H54 (cell line): ENCODE data around the gene GANC.

ENCODE experiments used
- DNase-seq: peaks from one replicate; pipeline ENCODE4 v3.0.0; 2011; ENCODE audit warnings: low spot score, mixed read lengths; ENCODE audit not compliant: insufficient read length
- FAIRE-seq: peaks from 3 replicates; lab custom pipeline; 2011; peaks lifted over from hg19 to GRCh38; lab: Jason Lieb, UNC
- POLR2A ChIP-seq: IDR thresholded peaks from 2 replicates; pipeline ENCODE4 v1.6.1; 2011; ENCODE audit warnings: low read depth, mild to moderate bottlenecking, low read length

Gene GANC

DNA sequence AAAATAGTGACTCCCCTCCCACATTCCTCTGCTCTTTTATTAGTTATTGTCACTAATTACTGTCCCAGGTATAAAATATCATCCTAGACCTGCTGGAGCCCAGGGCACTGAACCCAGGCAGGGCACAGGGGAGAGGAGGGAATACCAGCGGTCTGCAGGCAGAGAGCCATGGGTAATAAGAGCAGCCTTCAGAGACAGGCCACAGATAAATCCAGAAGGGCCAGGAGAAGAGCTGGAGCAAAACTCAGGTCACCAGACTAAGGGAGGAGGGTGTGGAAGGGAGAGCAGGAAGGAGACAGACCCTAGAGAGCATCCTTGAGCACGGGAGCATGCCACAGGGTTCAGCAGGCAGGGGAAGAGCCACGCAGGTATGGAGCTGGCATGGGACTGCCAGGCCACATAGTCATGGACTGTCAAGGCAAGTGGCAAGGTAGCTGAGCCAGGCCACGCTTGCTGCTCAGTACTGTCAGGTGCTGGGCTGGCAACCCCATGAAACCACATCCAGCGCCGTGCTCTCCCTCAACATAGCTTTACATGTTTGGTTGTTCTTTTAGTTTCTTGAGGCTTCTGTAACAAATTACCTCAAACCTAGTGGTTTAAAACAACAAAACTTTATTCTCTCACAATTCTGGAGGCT, 70.7 kb downstream of the GANC start:
- no peak for FAIRE-seq
- no peak for DNase-seq
- TF ChIP-seq POLR2A, result no peak

DNA sequence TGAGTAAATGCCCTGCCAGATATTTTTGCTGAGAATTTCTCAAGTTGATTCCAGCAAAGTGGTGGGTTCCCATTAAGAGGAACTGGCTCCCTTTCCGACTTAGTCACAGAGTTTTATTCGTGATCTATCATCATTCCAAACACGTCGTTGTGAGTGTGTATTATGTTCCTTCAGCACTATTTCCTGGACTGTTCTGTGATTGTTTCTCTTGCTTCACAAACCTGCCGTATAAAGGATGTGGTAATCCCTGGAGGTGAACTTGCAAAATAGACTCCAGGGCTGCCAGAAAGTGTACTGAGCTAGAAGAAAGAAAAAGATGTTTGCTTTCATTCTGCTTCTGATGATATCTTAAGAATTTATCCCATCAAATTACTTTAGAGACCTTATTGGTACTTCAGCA, 71.8 kb downstream of the GANC start:
- no peak for TF ChIP-seq POLR2A
- DNase-seq (no peak), FAIRE-seq (no peak)

DNA sequence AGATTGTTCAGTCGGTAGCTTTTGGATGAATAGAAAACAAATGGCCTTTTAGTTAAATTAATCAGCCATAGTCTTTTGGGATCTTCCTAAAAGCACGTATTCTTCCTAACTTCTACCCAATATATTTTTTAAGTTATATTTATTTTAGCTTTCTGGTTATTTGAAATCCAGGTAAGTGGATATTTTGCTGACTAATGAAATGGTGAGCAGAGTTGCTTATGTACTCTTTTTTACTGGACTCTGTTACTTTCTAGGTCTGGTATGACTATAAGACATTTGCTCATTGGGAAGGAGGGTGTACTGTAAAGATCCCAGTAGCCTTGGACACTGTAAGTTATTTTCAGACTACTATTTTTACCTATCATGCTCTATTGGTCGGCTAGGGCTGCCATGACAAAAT, 72.5 kb downstream of the GANC start:
- FAIRE-seq (no peak), DNase-seq (no peak)
- TF ChIP-seq POLR2A, result no peak

DNA sequence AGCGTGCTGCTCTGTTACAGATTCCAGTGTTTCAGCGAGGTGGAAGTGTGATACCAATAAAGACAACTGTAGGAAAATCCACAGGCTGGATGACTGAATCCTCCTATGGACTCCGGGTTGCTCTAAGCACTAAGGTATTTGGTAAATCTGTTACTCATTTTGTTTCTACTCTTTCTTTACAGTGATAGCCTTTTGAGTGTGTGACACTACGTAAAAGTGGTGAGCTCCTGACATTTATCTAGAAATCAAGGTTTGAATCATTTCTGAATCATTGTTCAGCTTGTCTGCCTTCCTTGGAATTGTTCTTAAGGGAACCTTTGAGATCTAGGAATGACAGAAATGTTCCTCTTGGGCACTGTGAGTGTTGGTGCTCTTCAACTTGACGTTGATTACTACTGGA, 75.1 kb downstream of the GANC start:
- DNase-seq (peak; percentile 23), FAIRE-seq (peak; percentile 20)
- no peak for TF ChIP-seq POLR2A

DNA sequence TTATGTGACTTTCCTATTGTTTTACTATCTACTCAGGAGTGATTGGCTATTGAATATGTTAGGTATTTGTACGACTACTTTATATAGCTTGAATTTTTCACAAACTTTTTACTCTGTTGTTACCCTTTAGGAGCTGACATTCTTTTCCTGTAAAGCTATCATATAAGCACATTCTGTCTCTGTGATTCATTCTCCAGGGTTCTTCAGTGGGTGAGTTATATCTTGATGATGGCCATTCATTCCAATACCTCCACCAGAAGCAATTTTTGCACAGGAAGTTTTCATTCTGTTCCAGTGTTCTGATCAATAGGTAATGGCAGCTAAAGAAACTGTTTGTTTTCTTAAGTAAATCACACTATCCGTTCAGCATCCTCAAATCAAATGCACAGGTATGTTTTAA, 76.2 kb downstream of the GANC start:
- no peak for DNase-seq
- no peak for TF ChIP-seq POLR2A
- FAIRE-seq, result peak; percentile 57

DNA sequence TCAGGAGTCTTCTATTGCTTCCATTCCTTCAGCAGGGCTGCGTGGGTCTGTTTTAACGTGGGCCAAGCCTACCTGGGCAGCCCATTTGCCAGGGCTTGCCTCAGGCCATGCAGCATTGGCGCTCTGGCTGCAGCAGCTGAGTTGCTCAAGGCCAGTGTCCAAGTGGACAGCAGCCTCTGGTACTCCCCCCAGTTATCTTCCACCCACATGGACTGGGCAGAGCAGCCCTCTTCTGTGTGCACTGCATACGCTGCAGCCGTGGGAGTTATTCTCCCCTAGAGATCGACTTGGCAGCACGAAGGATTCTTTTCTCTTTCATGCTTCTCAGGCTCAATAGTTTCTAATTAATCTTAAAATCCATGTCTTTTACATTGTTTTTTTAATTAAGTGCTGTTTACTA, 79.4 kb downstream of the GANC start:
- TF ChIP-seq POLR2A, result no peak
- DNase-seq (no peak), FAIRE-seq (no peak)

DNA sequence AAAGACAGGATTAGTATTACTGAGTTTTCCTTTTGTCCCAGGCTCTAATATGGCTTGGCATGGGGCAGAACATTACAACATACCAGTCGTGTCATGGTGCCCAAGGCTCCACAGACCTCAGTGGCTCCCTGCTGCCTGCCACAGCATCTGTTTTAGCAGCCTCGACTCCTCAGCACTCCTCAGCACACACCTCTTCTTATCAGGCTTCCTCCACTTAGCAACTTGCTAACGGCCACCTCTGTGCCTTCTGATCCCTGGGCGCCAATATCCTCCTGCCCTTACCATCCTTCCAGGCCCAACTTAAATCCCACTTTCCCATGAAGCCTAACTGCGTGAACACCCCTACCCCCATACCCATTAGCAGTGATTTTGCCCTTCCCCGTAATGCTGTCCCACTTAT, 80.1 kb downstream of the GANC start:
- DNase-seq, result no peak
- FAIRE-seq, result no peak
- TF ChIP-seq POLR2A, result no peak

DNA sequence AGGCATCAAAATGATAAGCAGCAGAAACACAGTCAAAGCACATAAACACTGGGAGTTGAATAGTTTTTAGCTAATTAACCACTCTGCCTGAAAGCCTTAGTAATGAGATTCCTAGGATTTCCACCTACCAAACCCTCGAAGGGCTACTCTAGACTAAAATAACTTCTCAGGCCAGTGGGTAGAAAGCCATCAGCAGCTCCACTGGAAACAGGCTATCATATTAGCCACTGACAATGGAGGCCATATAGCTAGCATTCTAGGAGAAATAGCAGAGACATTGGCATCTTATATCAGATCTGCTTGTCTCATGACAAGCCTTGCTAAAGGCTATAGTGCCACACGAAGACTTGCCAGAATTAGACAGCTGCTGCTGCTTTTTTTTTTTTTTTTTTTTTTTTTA, 81.8 kb downstream of the GANC start:
- DNase-seq, result no peak
- no peak for TF ChIP-seq POLR2A
- FAIRE-seq, result no peak

DNA sequence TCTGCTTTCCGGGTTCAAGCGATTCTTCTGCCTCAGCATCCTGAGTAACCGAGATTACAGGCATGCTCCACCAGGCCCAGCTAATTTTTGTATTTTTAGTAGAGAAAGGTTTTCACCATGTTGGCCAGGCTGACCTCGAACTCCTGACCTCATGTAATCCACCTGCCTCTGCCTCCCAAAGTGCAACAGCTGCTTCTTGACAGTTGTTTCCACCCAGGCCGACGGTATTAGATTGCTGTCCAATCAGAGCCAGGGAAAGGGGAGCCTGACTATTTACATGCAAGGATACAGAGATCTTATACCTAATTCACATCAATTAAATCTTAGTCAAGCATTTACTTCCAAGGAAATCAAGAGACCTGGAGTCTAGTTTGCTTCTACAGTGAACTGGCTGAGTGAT, 82.3 kb downstream of the GANC start:
- FAIRE-seq (no peak), DNase-seq (no peak)
- no peak for TF ChIP-seq POLR2A

DNA sequence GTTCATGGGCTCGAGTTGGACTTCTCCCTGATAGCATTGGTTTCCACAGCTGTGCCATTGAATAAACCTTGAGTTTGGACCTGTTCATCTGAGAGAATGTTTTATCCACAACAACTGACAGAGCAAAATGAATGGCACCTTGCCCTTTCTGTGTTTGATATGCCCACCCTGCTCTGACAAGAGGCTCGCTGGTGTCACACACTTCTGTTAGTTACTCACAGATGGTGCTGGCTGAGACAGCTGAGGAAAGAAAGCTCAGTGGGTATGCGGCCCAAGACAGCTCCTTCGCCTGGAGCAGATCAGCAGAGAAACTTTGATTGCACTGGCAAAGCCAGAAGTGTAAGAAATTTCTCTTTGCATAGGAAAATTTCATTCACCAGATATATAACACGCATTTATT, 83.8 kb downstream of the GANC start:
- no peak for FAIRE-seq
- DNase-seq, result no peak
- no peak for TF ChIP-seq POLR2A

DNA sequence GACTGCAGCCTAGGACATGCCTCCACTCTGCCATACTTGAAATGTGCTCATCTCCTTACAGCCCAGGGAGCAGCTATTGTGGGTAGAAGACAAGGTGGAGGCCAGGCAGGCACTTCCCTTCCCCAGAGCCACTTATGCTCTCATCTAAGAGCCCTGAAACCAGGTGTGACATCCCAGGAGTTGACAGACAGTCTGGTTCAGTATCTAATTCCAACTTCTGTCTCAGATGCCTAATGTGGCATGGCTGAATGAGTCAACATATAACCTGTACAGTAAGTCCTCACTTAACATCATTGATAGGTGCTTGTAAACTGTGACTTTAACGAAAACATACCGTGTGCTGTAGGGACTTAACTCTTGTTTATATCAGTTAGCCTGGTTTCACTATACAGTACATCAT, 85.1 kb downstream of the GANC start:
- DNase-seq (no peak), FAIRE-seq (no peak)
- no peak for TF ChIP-seq POLR2A

DNA sequence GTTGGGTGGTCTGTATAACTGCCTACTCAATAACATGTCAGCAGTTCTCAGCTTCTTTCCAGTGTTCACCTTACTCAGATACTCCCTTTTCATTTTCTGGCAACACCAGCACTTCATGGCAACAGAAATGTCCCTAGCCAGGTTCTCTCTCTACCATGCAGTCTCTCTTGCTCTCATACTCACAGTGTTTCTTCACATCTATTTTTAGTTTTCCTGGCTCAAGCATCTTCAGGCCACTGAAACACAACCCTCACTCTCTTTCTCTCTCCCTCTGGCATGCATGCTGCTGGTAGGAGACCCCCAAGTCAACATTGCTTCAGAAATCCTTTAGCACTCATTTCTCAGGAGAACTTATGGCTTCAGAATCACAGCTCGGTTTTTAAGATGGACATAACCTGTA, 86.2 kb downstream of the GANC start, which contains the start of gene CAPN3:
TSS of gene CAPN3 (plus strand) at position 253 of the 400 bp plus-strand sequence. CDS start 305 bp downstream, outside the sequence.
- no peak for TF ChIP-seq POLR2A
- FAIRE-seq, result no peak
- no peak for DNase-seq

DNA sequence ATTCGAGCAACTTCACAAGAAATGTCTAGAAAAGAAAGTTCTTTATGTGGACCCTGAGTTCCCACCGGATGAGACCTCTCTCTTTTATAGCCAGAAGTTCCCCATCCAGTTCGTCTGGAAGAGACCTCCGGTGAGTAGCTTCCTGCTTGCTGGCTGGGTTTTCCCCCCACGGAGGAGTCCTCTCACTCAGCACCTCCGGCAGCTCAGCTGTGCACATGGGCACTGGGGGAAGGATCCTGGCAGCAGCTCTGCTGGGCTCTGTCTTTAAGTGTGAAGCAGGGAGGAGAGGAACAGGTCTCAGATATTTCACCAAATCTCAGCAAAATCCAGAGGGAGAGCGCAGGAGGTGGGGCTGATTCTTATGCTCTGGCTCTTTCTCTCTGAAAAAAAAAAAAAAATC, 87.0 kb downstream of the GANC start:
- DNase-seq (no peak), FAIRE-seq (no peak)
- TF ChIP-seq POLR2A, result no peak

DNA sequence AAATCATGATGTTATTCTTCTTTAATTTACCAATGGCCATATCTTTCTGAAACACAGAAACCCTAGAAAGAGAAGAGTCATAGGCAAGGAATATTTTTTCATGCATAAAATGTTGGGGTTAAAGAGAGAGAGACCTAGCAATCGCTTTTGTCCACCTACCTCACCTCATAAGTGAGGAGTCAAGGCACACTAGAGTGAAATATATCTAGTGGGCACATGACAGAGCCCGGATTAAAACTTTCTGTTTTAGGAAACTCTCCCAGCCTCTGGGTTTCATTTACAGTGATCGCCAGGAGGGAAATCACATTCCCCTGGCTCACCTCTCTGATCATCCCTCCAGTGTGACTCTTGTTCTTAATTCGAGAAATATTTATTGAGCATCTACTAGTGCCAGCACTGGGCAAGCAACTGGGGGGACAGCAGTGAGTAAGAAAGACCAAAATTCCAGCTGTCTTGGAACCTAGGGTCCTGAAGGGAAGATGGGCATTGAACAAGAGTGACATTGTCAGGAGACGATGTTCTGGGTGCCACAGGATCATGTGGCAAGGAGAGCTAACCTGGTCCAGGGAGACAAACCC, 87.6 kb downstream of the GANC start:
- TF ChIP-seq POLR2A, result no peak
- no peak for FAIRE-seq
- DNase-seq, result no peak

DNA sequence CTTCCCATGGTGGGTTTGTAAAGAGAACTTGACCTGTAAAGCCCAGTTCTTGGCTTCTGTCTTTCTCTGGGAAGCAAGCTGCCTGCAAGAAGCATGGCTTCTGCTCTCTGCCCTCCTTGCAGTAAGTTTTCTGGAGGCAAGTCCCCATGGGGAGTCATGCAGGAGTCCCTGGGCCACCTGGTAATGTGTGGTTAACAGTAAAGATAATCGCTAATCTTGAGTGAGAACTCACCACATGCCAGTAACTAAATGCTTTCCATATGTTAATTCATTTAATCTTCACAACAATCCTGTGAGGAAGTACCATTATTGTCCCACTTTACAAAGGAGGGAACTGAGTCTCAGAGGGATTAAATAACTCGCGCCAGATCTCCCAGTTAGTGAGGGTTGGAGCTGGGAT, 90.5 kb downstream of the GANC start:
- FAIRE-seq (no peak), DNase-seq (no peak)
- TF ChIP-seq POLR2A, result no peak

DNA sequence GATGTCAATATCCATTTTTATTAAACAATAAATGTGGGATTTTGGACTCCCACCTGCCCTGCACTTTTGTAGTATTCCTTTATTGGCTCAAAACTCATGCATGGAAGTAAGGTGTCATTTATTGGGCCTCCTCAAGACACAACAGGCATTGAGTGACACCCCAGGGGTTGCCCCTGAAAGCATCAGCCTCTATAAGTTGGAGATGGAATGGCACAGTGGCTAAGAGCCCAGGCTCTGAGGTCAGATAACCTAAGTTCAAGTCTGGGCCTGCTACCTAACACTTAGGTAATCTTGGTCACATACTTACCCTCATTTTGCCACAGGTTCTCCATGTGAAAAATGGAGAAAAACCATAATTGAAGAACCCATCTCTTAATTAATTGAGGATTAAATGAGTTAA, 90.9 kb downstream of the GANC start:
- FAIRE-seq, result no peak

More for the DNA sequence above, 90.9 kb downstream of the GANC start:
- TF ChIP-seq POLR2A, result no peak
- no peak for DNase-seq
